Ishikawa (cell line): ENCODE data around the gene SERBP1.
A peak's percentile ranks its signal among the peaks of the same experiment; 100 is the strongest.

Experiments used
- CEBPB ChIP-seq: IDR thresholded peaks from 2 replicates; pipeline ENCODE4 v1.6.1; 2012
- CREB1 ChIP-seq: IDR thresholded peaks from 2 replicates; pipeline ENCODE4 v1.6.1; 2012; ENCODE audit warnings: low read depth
- EGR1 ChIP-seq: IDR thresholded peaks from 2 replicates; pipeline ENCODE4 v1.6.1; 2012
- EP300 ChIP-seq: IDR thresholded peaks from 2 replicates; pipeline ENCODE4 v1.6.1; 2012; ENCODE audit warnings: borderline replicate concordance
- FOXM1 ChIP-seq: IDR thresholded peaks from 2 replicates; pipeline ENCODE4 v1.6.1; 2012; ENCODE audit warnings: low read depth, borderline replicate concordance
- MAX ChIP-seq: IDR thresholded peaks from 2 replicates; pipeline ENCODE4 v1.6.1; 2012
- NFIC ChIP-seq: IDR thresholded peaks from 2 replicates; pipeline ENCODE4 v1.6.1; 2012
- RAD21 ChIP-seq: IDR thresholded peaks from 2 replicates; pipeline ENCODE4 v1.6.1; 2012; ENCODE audit warnings: low read depth
- TAF1 ChIP-seq: IDR thresholded peaks from 2 replicates; pipeline ENCODE4 v1.6.1; 2012; ENCODE audit warnings: low read depth, mild to moderate bottlenecking
- TCF12 ChIP-seq: IDR thresholded peaks from 2 replicates; pipeline ENCODE4 v1.6.1; 2012; ENCODE audit warnings: low read depth
- TEAD4 ChIP-seq: IDR thresholded peaks from 2 replicates; pipeline ENCODE4 v1.6.1; 2012
- YY1 ChIP-seq: IDR thresholded peaks from 2 replicates; pipeline ENCODE4 v1.6.1; 2012; ENCODE audit warnings: low read depth
- ZBTB7A ChIP-seq: IDR thresholded peaks from 2 replicates; pipeline ENCODE4 v1.6.1; 2012; ENCODE audit warnings: low read depth
- TF ChIP-seq, protein P1 (sequence below): IDR thresholded peaks from 2 replicates; pipeline ENCODE4 v1.6.1; 2012
- TF ChIP-seq, protein P2 (sequence below): IDR thresholded peaks from 2 replicates; pipeline ENCODE4 v1.6.1; 2012; ENCODE audit warnings: low read depth, mild to moderate bottlenecking

The SERBP1 gene

GRCh38 chr1:67430358-67431155, at the start of gene SERBP1:
Gene SERBP1 (minus strand): TSS chr1:67430402. CDS start chr1:67430300, 102 bp downstream.
- TF ChIP-seq YY1 (peak; percentile 96), TEAD4 (no peak), CEBPB (no peak), TAF1 (peak; percentile 88), EGR1 (0 out of 2 replicates have a peak, but pooled peaks have one; percentile 17), MAX (peak; percentile 88), TCF12 (peak; percentile 34; the same call in 1 of the 2 replicates), ZBTB7A (peak; percentile 76), NFIC (peak; percentile 59), RAD21 (no peak)
- TF ChIP-seq, protein P1, sequence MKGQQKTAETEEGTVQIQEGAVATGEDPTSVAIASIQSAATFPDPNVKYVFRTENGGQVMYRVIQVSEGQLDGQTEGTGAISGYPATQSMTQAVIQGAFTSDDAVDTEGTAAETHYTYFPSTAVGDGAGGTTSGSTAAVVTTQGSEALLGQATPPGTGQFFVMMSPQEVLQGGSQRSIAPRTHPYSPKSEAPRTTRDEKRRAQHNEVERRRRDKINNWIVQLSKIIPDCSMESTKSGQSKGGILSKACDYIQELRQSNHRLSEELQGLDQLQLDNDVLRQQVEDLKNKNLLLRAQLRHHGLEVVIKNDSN, result peak; percentile 13

DNA sequence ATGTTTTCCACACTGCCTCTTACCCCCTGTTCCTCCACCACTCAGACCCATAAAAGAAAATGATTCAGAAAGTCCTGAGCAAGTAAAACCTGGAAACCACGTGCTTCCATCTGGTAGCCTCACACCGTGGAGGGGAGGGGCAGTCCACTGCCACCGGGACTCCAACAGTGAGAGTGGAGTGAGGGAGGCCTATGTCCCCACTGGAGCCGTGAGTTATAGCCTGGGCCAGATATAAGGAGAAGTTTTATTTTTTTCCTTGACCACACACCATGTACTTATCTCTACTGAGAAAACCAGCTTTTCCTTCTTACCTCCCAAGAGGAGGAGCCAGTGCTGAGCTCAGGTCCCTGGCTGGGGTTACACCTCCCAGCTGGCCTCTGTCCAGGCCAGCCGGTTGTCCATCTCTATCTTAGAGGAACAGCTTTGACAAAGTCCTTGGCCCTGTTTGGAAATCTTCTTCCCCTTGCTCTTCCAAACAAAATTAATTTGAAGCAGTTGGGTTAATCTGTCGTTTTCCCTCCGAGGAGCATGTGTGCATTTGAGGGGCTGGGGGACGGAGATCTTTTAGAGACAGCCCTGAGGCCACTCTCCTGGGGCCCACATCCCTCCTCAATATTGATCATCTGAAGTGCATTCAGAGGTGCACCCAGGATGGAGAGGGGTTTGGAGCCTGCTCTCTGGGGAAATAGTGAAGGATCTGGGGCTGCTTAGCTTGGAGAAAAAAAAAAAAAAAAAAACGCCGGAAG, 49.1 kb upstream of the SERBP1 start:
- TF ChIP-seq ZBTB7A (no peak), MAX (peak; percentile 82)
- TF ChIP-seq, protein P1, result 0 out of 2 replicates have a peak, but pooled peaks have one; percentile 36

- TF ChIP-seq EP300, result no peak
- no peak for TF ChIP-seq TAF1
- TF ChIP-seq NFIC, result no peak
- TF ChIP-seq EGR1, result no peak
- TF ChIP-seq, protein P2, sequence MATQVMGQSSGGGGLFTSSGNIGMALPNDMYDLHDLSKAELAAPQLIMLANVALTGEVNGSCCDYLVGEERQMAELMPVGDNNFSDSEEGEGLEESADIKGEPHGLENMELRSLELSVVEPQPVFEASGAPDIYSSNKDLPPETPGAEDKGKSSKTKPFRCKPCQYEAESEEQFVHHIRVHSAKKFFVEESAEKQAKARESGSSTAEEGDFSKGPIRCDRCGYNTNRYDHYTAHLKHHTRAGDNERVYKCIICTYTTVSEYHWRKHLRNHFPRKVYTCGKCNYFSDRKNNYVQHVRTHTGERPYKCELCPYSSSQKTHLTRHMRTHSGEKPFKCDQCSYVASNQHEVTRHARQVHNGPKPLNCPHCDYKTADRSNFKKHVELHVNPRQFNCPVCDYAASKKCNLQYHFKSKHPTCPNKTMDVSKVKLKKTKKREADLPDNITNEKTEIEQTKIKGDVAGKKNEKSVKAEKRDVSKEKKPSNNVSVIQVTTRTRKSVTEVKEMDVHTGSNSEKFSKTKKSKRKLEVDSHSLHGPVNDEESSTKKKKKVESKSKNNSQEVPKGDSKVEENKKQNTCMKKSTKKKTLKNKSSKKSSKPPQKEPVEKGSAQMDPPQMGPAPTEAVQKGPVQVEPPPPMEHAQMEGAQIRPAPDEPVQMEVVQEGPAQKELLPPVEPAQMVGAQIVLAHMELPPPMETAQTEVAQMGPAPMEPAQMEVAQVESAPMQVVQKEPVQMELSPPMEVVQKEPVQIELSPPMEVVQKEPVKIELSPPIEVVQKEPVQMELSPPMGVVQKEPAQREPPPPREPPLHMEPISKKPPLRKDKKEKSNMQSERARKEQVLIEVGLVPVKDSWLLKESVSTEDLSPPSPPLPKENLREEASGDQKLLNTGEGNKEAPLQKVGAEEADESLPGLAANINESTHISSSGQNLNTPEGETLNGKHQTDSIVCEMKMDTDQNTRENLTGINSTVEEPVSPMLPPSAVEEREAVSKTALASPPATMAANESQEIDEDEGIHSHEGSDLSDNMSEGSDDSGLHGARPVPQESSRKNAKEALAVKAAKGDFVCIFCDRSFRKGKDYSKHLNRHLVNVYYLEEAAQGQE, result no peak
- no peak for TF ChIP-seq FOXM1
- no peak for TF ChIP-seq YY1
- no peak for TF ChIP-seq CEBPB
- TF ChIP-seq RAD21, result no peak
- no peak for TF ChIP-seq TCF12
- no peak for TF ChIP-seq CREB1
- TF ChIP-seq ZBTB7A, result no peak
- TF ChIP-seq TEAD4, result no peak
- TF ChIP-seq MAX, result no peak
- TF ChIP-seq, protein P1, result no peak
Measured at GRCh38 chr1:67476906-67477305, 46.7 kb upstream of the SERBP1 start.

DNA sequence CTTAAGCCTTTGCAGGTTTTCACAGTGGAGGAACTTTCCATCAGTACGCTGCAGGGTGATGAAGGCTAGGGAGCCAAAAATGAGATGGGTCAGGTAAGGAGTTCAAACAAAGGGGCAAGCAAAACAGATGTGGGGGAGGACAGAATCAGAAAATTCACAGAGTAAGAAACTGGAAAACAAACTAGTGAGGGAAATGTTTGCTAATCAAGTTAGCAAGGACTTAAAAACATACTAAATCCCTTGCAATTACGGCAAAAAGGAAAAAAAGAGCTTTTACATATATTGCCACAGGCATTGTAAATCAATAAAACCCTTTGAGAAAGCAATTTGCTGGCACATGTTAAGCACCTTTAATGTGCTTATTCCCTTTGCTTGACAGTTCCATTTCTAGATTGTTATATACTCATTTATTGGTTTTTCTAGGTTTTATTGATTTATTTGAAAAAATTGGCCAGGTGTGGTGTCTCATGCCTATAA, 45.8 kb upstream of the SERBP1 start:
- no peak for TF ChIP-seq TCF12
- TF ChIP-seq ZBTB7A, result no peak

DNA sequence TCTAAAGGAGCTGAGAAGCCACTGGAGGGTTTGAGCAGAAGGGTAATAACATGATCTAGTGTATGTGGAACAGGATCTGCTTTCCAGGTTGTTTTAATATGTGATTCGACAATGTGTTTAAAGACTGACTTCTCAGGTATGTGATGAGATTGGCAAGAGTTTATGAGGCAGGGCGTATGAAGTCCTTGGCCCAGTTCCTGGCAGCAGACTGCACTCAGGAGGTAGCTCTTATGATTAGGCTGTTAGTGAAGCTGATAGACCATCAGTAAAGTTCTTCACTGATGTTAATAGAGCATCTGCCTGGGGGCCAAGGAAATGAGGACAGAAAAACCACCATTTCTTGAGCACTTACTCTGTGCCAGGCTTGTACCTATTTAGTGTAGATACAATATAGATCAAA, 41.9 kb upstream of the SERBP1 start:
- no peak for TF ChIP-seq EGR1
- TF ChIP-seq RAD21, result no peak
- no peak for TF ChIP-seq TEAD4

DNA sequence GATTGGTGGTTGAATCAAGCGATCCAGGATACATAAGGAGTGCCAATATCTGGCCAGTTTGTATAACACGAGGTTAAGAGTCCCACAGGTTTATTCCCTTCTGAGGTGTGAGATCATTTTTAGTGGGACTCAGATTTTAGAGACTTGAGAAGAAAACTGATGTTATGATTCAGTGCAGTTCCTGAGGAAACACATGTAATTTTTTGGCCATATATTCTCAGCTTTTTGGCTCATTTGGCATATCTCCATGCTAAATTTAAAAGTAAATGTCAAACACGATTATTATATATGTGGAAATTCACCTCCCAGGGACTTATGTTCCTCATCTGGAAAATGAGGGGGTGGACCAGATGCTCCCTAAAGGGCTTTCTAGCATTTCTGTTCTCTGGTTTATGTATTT, 39.2 kb upstream of the SERBP1 start:
- TF ChIP-seq FOXM1, result no peak
- no peak for TF ChIP-seq EP300
- no peak for TF ChIP-seq CEBPB
- TF ChIP-seq, protein P2, result no peak
- no peak for TF ChIP-seq ZBTB7A
- TF ChIP-seq, protein P1, result no peak
- no peak for TF ChIP-seq TEAD4
- no peak for TF ChIP-seq CREB1
- TF ChIP-seq RAD21, result no peak
